Nephron progenitor cell (in vitro differentiated cells): ENCODE measurements around the gene IL15.

Experiments used
- DNase-seq: peaks from one replicate; pipeline ENCODE4 v3.0.0; 2021
- H3K27ac Mint-ChIP-seq: 2 replicates; pipeline ENCODE4 v1.8.0; 2021; ENCODE audit warnings: mild to moderate bottlenecking, moderate library complexity, mixed read lengths
- H3K27me3 Mint-ChIP-seq: 2 replicates; pipeline ENCODE4 v1.8.0; 2021; ENCODE audit warnings: mild to moderate bottlenecking, low read depth, mixed read lengths; ENCODE audit not compliant: poor library complexity
- H3K36me3 Mint-ChIP-seq: 2 replicates; pipeline ENCODE4 v1.8.0; 2021; ENCODE audit warnings: low read depth, mixed read lengths
- H3K4me1 Mint-ChIP-seq: 2 replicates; pipeline ENCODE4 v1.8.0; 2021; ENCODE audit warnings: mixed read lengths
- H3K4me3 Mint-ChIP-seq: 2 replicates; pipeline ENCODE4 v1.8.0; 2021; ENCODE audit warnings: mild to moderate bottlenecking, moderate library complexity, mixed read lengths
- H3K9me3 Mint-ChIP-seq: 2 replicates; pipeline ENCODE4 v1.8.0; 2021; ENCODE audit warnings: mild to moderate bottlenecking, moderate library complexity, mixed read lengths
- CTCF ChIP-seq: fragments of 200-600 bp; sonication (generic); IDR thresholded peaks from 2 replicates; pipeline ENCODE4 v1.5.0; 2021; ENCODE audit warnings: antibody characterized with exemption

Gene IL15

GRCh38 chr4:141652161-141652778 lies 15.9 kb downstream of the IL15 start:
- H3K27ac Mint-ChIP-seq, result no peak overlapping the region

GRCh38 chr4:141654098-141654497 lies 17.7 kb downstream of the IL15 start:
- Mint-ChIP-seq H3K27ac (no peak overlapping the region), H3K27me3 (peaks cover 6% of the 10 kb centered on the region), H3K4me1 (no peaks in the 10 kb centered on the region), H3K4me3 (no peak overlapping the region), H3K9me3 (no peaks in the 10 kb centered on the region), H3K36me3 (no peaks in the 10 kb centered on the region)
- DNase-seq, result peak; percentile 38
- TF ChIP-seq CTCF, result peak; percentile 43

More at GRCh38 chr4:141652161-141652778, 15.9 kb downstream of the IL15 start:
- Mint-ChIP-seq H3K4me1 (no peaks in the 10 kb centered on the region), H3K9me3 (no peaks in the 10 kb centered on the region), H3K36me3 (no peaks in the 10 kb centered on the region), H3K4me3 (no peak overlapping the region), H3K27me3 (peaks cover 17% of the 10 kb centered on the region)
- no peak for DNase-seq
- no peak for TF ChIP-seq CTCF

GRCh38 chr4:141656031-141656430 lies 19.6 kb downstream of the IL15 start:
- DNase-seq, result no peak
- no peak for TF ChIP-seq CTCF
- Mint-ChIP-seq H3K9me3 (no peaks in the 10 kb centered on the region), H3K4me3 (no peak overlapping the region), H3K27me3 (peaks cover 6% of the 10 kb centered on the region), H3K27ac (no peak overlapping the region), H3K36me3 (no peaks in the 10 kb centered on the region), H3K4me1 (no peaks in the 10 kb centered on the region)

DNA sequence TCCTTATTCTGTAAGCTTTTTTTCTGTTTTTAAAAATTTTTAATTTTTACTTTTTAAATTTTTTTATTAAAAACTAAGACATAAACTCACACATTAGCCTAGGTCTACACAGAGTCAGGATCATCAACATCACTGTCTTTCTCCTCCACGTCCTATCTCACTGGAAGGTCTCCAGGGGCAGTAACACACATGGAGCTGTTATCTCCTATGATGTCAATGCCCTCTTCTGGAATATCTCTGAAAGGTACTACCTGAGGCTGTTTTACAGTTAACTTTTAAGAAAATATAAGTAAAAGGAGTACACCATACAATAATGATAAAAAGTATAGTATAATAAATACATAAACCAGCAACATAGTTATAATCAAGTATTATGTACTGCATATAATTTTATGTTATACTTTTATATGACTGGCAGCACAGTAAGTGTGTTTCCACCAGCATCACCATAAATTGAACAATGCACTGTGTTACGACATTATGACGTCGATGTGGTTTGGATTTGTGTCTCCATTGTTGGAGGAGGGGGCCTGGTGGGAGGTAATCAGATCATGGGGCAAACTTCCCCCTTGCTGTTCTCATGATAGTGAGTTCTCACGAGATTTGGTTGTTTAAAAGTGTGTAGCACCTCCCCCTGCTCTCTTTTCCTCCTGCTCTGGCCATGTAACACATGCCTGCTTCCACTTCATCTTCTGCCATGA lies 21.3 kb downstream of the IL15 start:
- H3K27ac Mint-ChIP-seq, result no peak overlapping the region
- TF ChIP-seq CTCF, result no peak
- no peaks in the 10 kb centered on the region for H3K36me3 Mint-ChIP-seq
- H3K4me1 Mint-ChIP-seq, result no peaks in the 10 kb centered on the region
- DNase-seq, result no peak
- H3K4me3 Mint-ChIP-seq, result no peak overlapping the region
- no peaks in the 10 kb centered on the region for H3K9me3 Mint-ChIP-seq
- peaks cover 6% of the 10 kb centered on the region for H3K27me3 Mint-ChIP-seq

DNA sequence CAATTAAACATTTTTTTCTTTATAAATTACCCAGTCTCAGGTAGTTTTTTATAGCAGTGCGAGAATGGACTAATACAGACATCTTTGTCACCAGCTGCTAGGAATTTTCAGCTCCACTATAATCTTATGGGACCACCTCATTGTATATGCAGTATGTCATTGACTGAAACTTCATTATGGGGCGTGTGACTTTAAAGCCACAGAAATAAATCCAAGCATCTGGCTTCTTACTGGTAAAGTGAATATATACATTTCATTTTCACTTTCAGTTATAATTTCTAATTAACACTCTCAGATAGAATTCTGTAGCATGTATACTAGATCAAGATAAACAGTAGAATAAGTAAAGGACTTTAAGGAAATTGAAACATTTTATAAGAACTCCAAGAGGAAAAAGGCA lies 21.9 kb downstream of the IL15 start:
- Mint-ChIP-seq H3K9me3 (no peaks in the 10 kb centered on the region), H3K4me3 (no peak overlapping the region), H3K36me3 (no peaks in the 10 kb centered on the region), H3K4me1 (no peaks in the 10 kb centered on the region), H3K27ac (no peak overlapping the region), H3K27me3 (peaks cover 5% of the 10 kb centered on the region)
- TF ChIP-seq CTCF, result no peak
- no peak for DNase-seq

DNA sequence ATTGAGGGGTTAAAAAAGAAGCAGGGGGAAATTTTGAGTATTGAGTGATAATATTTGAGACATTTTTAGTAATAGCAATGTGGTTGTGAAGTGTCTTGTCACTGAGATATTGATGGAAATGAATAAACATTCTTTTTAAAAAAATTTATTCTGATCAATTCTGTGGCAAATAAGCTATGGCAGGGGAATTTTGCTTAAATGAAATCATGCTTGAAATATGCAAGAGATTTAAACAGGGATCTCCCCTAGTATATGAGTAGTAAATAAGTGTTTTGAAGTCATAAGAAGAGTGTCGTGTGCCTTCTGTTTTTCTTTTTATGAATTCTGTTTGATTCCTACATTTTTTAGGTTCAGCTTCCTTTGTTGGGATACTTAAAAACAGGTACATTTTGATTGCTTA lies 23.2 kb downstream of the IL15 start:
- H3K27ac Mint-ChIP-seq, result no peak overlapping the region
- peaks cover 3% of the 10 kb centered on the region for H3K27me3 Mint-ChIP-seq
- no peak for TF ChIP-seq CTCF
- H3K4me3 Mint-ChIP-seq, result no peak overlapping the region
- no peaks in the 10 kb centered on the region for H3K36me3 Mint-ChIP-seq
- H3K4me1 Mint-ChIP-seq, result no peaks in the 10 kb centered on the region
- no peak for DNase-seq
- no peaks in the 10 kb centered on the region for H3K9me3 Mint-ChIP-seq
